Thymus (tissue), 14 donors: Measurements from ENCODE around the gene ARHGAP21. TPM values are rescaled to one million over a fixed set of nuclear protein-coding genes. Genes with fewer than 3 reads are reported as not detected.
"Not testable (repeated sequence)": the region's sequence is repeated elsewhere in the genome, so short reads cannot be mapped to it uniquely, and the experiment has no call there.

Experiments used
- DNase-seq, 9 donors: peaks; one replicate each; pipeline ENCODE4 v3.0.0-alpha.2; 2013; ENCODE audit warnings: low spot score in 9 of 9, low read depth in 6 of 9, missing footprints in 1 of 9
- H3K27ac ChIP-seq, 2 donors: one replicate each; pipeline ENCODE4 v1.5.1; 2013; ENCODE audit warnings: control low read depth in 1 of 2, low read depth in 1 of 2, low read length in 1 of 2, mild to moderate bottlenecking in 1 of 2, moderate library complexity in 1 of 2
- H3K27me3 ChIP-seq, 2 donors: one replicate each; pipeline ENCODE4 v1.5.1; 2013; ENCODE audit warnings: low read length in 1 of 2; ENCODE audit not compliant: control insufficient read depth in 2 of 2, insufficient read depth in 1 of 2
- H3K36me3 ChIP-seq, 2 donors: one replicate each; pipeline ENCODE4 v1.5.1; 2013; ENCODE audit warnings: low read length in 1 of 2, mild to moderate bottlenecking in 1 of 2, moderate library complexity in 1 of 2; ENCODE audit not compliant: control insufficient read depth in 2 of 2, insufficient read depth in 2 of 2
- H3K4me1 ChIP-seq, 2 donors: one replicate each; pipeline ENCODE4 v1.5.1; 2013; ENCODE audit warnings: low read length in 2 of 2; ENCODE audit not compliant: control insufficient read depth in 2 of 2, insufficient read depth in 2 of 2
- H3K4me3 ChIP-seq, 2 donors: one replicate each; pipeline ENCODE4 v1.5.1; 2013; ENCODE audit warnings: low read length in 2 of 2, control low read depth in 1 of 2, mild to moderate bottlenecking in 1 of 2
- H3K9me3 ChIP-seq, 2 donors: one replicate each; pipeline ENCODE4 v1.5.1; 2013; ENCODE audit warnings: low read length in 1 of 2, mild to moderate bottlenecking in 1 of 2; ENCODE audit not compliant: control insufficient read depth in 2 of 2, insufficient read depth in 1 of 2
- whole genome bisulfite sequencing: extraction: QIAGEN DNeasy Blood & Tissue Kit; methylation state at CpG from one replicate; pipeline ENCODE4 v1.1.7; 2013; 5-methylcytosine and 5-hydroxymethylcytosine counted together
- long read RNA-seq, 10 donors: transcript quantifications; one replicate each; lab custom pipeline, GENCODE V29; 2026
- polyA plus RNA-seq: library from polyadenylated mRNA; stranded (reverse); fragments of 200-250 nt; gene quantifications from one replicate; pipeline ENCODE4 v1.2.3, GENCODE V29; 2013
- total RNA-seq: library from RNA; stranded (reverse); fragments of 120-200 nt; gene quantifications from one replicate; pipeline ENCODE4 v1.2.4, GENCODE V29; 2013
- donor health status: healthy.

ARHGAP21 gene
- total RNA-seq (23.7 TPM), polyA plus RNA-seq (20.4 TPM)
- long read RNA-seq, donor 1 = 0 reads
- long read RNA-seq, donor 2 = 0 reads
- long read RNA-seq, donor 3 = 0 reads
- long read RNA-seq, donor 4, partial matches to known transcripts = 0 of 1 reads
- long read RNA-seq, donor 4, other reads (novel, unspliced or antisense) = 0 of 1 reads
- long read RNA-seq, donor 5, partial matches to known transcripts = 0 of 2 reads
- long read RNA-seq, donor 5, other reads (novel, unspliced or antisense) = 0 of 2 reads
- long read RNA-seq, donor 6, partial matches to known transcripts = 0 of 3 reads
- long read RNA-seq, donor 6, other reads (novel, unspliced or antisense) = 0 of 3 reads
- long read RNA-seq, donor 7, partial matches to known transcripts = 0 of 2 reads
- long read RNA-seq, donor 7, other reads (novel, unspliced or antisense) = 0 of 2 reads
- long read RNA-seq, donor 8 = 0 reads
- long read RNA-seq, donor 9, partial matches to known transcripts = 0 of 2 reads
- long read RNA-seq, donor 9, other reads (novel, unspliced or antisense) = 0 of 2 reads
- long read RNA-seq, donor 10, partial matches to known transcripts = 0 of 1 reads
- long read RNA-seq, donor 10, other reads (novel, unspliced or antisense) = 0 of 1 reads

DNA sequence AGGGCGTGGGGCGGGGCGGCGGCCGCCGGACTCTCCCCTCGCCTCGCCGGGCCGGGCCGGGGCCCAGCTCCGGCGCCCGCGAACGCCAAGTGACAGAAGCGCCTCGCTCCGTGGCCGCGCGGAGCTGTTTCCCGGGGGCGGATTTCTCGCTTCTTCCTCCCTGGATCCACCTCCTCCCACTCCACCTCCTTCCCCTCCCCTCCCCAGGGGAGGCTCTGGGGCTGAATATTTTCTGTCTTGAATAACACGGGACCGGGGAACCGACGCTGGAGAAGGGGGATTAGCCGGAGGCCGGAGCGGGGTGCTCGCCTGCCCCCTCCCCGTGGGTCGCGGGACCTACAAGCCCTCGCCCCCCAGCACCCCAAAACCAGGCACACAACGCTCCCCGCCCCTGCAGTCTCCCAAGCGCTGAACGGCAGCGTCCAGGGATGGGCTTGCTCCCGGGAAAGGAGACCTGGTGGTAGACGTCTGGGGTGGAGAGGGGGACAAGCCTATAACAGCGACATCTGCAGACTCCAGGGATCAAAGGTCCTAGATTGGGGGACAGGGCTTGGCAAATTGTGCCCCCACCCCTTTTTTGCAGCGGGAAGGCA, at the start of gene ARHGAP21:
Gene ARHGAP21, minus strand, starts transcription at position 100 of the 593 bp plus-strand sequence. CDS start 1,988 bp downstream, outside the sequence.
- Histone ChIP-seq H3K36me3 (no peaks in the 10 kb centered on the region), H3K9me3 (no peaks in the 10 kb centered on the region), H3K27ac (peak within 1 kb of the TSS; percentile 82 to 87), H3K4me1 (peaks cover 4 to 24% of the 10 kb centered on the region in 2 donors), H3K27me3 (peaks cover 0 to 29% of the 10 kb centered on the region in 2 donors), H3K4me3 (peak within 1 kb of the TSS; percentile 65 to 82)
- DNase-seq = peak in 4 of 9 donors; percentile 34 to 61 (median 40)
- WGBS = under 1% methylated on average over 46 of the region's 46 CpGs

DNA sequence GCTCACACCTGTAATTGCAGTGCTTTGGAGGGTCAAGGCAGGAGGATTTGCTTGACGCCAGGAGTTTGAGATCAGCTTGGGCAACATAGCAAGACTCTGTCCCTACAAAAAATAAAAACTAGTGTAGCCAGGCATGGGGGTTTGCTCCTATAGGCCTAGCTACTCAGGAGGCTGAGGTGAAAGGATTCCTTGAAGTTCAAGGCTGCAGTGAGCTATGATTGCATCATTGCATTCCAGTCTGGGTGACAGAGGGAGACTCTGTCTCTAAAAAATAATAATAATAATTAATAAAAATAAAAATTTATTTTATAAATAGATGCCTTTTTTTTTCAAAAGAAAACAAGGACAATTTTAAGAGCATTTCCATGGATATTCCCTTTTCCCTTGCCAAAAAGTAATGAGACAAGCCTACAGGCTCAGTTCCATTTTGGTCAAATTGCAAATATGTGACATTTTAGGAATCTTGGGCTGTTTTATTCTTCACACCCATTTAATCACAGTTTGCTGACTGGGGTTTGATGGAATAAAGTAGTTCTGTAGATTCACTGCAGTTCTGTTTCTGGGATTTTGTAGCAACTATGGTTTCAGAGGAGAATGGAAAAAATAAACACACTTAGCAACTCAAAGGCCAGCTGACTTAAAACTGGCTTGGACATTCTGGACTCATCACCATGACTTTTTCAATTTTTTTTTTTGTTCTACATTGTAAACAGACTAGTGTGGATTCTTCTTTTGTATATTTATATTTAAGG, 48.4 kb upstream of the ARHGAP21 start:
- Histone ChIP-seq H3K27me3 (no peaks in the 10 kb centered on the region), H3K4me3 (no peak overlapping the region), H3K36me3 (no peaks in the 10 kb centered on the region), H3K27ac (no peak overlapping the region), H3K9me3 (no peaks in the 10 kb centered on the region), H3K4me1 (no peaks in the 10 kb centered on the region)
- WGBS = 100% methylated on average over 1 of the region's 1 CpG
- no peak for DNase-seq

DNA sequence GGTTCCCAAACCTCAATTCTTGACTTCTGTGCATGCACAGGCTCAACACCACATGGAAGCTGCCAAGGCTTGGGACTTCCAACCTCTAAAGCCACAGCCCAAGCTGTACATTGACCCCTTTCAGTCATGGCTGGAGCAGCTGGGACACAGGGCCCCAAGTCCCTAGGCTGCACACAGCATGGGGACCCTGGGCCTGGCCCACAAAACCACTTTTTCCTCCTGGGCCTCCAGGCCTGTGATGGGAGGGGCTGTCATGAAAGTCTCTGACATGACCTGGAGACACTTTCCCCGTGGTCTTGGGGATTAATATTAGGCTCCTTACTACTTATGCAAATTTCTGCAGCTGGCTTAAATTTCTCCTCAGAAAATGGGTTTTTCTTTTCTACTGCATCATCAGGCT, 41.3 kb upstream of the ARHGAP21 start:
- not testable (repeated sequence) for H3K36me3 ChIP-seq, DNase-seq, H3K9me3 ChIP-seq, H3K27me3 ChIP-seq, H3K27ac ChIP-seq, H3K4me3 ChIP-seq
- WGBS = 2% methylated on average over 1 of the region's 1 CpG
- H3K4me1 ChIP-seq = peaks cover 8 to 11% of the 10 kb centered on the region in 2 donors

DNA sequence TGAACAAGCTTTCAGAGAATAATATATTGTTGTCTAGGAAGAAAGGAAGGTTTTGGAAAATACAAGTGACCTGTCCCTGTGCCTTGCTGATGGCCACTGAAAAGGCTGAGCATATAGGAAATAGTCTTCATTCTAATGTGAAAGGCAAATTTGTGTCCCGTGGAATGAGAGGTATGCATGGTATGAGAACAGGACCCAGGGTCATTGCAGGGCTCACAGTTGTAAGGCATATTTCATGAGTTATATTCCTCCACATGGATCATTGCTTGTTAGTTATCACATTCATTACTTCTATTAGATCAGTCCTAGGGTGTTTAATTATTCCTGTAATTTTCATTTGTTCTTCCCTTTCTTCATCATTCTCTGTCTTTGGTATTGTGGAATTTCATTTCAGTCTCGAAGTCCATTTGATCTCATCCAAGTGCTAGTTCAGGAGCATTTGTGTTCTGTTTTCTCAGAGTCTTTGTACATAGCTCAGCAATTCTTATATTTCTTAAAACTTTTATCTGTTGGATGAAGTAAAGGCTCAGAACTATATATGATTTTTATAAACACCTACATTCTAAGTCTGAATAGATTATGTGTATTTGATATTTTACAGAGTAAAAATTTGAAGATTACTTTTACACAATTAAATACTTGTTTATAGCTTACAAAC, 39.4 kb upstream of the ARHGAP21 start:
- Histone ChIP-seq H3K27me3 (no peaks in the 10 kb centered on the region), H3K36me3 (no peaks in the 10 kb centered on the region), H3K4me3 (no peak overlapping the region), H3K4me1 (peaks cover 8 to 11% of the 10 kb centered on the region in 2 donors), H3K9me3 (peaks cover 0 to 8% of the 10 kb centered on the region in 2 donors), H3K27ac (peak overlapping the region in 1 of 2 donors; percentile 82)
- no peak for DNase-seq
- 91% methylated on average over 2 of the region's 2 CpGs for WGBS

DNA sequence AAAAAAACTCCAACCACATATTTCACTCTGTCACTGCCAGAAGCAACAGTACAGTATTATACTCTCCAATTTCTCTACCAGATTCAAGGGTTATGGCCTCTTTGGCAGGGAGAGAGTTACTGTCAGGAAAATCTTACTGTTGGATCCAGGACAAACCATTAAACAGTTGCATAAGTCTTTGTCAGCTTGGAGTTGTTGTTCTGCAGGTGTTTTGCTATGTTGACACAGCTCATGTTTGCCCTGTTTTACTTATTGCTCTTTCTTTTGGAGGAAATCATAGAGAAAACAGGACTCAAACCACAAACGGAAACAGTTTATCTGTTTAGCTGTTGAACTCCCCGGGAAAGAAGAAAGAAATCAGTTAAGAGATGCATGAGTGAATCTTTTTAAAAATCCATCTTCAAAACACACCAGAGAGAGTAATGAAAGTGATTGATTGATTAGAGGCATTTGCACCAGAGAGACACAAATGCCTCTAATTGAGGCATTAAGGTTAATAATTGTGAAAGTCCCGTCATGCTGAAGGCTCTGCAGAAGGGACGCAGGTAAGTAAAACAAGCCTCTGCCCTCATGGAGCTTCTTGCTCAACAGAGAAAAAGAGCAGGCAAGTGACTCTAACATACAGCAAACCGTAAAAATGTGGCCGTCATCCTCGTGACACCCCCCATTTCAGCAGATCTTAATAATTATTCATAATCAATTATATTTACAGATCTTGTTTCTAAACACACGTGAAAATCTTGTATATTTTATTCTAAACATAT, 38.7 kb upstream of the ARHGAP21 start:
- Histone ChIP-seq H3K36me3 (no peaks in the 10 kb centered on the region), H3K27me3 (no peaks in the 10 kb centered on the region), H3K9me3 (peaks cover 0 to 8% of the 10 kb centered on the region in 2 donors), H3K4me1 (peaks cover 8 to 11% of the 10 kb centered on the region in 2 donors), H3K27ac (peak overlapping the region; percentile 20 to 82), H3K4me3 (no peak overlapping the region)
- DNase-seq = peak in 8 of 9 donors; percentile 13 to 75 (median 34)
- 74% methylated on average over 8 of the region's 8 CpGs for WGBS

DNA sequence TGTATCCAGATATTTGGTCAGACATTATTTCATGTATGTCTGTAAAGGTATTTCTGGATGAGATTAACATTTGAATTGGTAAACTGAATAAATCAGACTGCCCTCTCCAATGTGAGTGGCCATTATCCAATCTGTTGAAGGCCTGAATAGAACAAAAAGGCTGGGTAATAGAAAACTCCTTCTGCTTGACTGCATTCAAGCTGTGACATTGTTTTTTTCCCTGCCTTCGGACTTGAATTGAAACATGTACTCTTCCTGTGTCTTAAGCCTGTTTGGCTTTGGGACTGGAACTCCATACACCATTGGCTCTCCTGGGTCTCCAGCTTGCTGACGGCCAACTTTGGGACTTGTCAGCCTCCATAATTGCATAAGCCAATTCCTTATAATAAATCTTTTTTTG, 36.0 kb upstream of the ARHGAP21 start:
- Histone ChIP-seq H3K36me3 (no peaks in the 10 kb centered on the region), H3K4me1 (peaks cover 8 to 11% of the 10 kb centered on the region in 2 donors), H3K27ac (no peak overlapping the region), H3K9me3 (peaks cover 0 to 4% of the 10 kb centered on the region in 2 donors), H3K4me3 (no peak overlapping the region), H3K27me3 (no peaks in the 10 kb centered on the region)
- DNase-seq = no peak
- WGBS = over 99% methylated on average over 2 of the region's 2 CpGs

DNA sequence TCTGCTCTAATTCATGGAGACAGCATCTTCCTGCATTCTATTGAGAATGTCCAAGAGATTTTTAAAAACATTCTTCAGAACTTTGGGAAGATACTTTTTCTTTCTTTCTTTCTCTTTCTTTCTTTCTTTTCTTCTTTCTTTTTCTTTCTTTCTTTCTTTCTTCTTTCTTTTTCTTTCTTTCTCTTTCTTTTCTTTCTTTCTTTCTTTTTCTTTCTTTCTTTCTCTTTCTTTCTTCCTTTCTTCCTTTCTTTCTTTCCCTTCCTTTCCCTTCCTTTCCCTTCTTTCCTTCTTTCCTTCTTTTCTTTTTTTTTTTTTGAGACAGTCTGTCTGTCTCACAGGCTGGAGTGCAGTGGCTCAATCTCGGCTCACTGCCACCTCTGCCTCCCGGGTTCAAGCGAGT, 34.6 kb upstream of the ARHGAP21 start:
- H3K9me3 ChIP-seq, H3K36me3 ChIP-seq, DNase-seq, H3K27me3 ChIP-seq, H3K4me3 ChIP-seq, H3K27ac ChIP-seq: not testable (repeated sequence)
- 97% methylated on average over 3 of the region's 3 CpGs for WGBS
- H3K4me1 ChIP-seq = peaks cover 8 to 11% of the 10 kb centered on the region in 2 donors

DNA sequence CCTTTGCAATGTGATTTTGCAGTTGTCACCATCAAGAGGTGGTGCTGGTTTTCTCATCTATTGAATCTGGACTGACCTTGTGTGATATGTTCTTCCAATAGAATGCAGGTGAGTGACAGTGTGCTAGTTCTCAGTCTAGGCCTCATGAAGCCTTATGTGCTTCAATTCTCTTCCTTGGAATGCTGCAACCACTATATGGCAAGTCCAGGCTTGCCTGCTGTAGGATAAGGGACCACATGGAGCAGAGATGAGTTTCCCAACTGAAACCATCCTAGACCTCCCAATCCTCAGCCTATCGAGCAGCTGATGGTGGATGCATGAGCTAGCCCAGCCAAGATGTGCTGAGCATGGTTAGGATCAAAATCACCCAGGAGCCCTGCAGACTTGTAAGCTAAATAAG, 32.6 kb upstream of the ARHGAP21 start:
- no peaks in the 10 kb centered on the region for H3K9me3 ChIP-seq
- DNase-seq = no peak
- no peaks in the 10 kb centered on the region for H3K4me1 ChIP-seq
- H3K4me3 ChIP-seq = no peak overlapping the region
- H3K36me3 ChIP-seq = no peaks in the 10 kb centered on the region
- H3K27me3 ChIP-seq = no peaks in the 10 kb centered on the region
- no peak overlapping the region for H3K27ac ChIP-seq
- WGBS = 96% methylated on average over 1 of the region's 1 CpG
